Measurements from ENCODE around the gene CLMP. TPM values are rescaled to one million over a fixed set of nuclear protein-coding genes. Genes with fewer than 3 reads are reported as not detected.

Gene CLMP
- total and polyA plus RNA-seq, 4 donors: 5.2 to 22.9 (median 12.3) TPM

DNA sequence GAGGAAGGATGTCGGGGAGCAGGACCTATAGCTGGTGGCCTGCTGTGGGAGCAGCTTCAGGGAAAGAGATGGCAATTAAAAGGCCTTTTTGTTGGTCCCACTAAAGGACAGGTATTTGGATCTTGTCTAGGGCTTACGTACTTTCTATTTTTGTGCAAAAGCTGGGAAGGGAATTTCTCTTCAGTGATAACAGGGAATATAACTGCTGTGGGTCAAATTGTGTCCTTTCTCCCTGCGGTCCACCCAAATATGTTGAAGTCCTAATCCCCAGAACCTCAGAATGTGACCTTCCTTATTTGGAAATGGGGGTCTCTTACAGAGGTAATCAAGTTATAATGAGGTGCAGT lies 147.1 kb downstream of the CLMP start:
- DNase-seq (no peak), ATAC-seq (ENCODE audit: insufficient read depth, low FRiP score) (no peak)
- no peak overlapping the region for H3K4me3 ChIP-seq
- H3K4me1 ChIP-seq (ENCODE audit: control insufficient read depth in 5 of 5, insufficient read depth in 5 of 5, low read length in 5 of 5): no peaks in the 10 kb centered on the region
- no peak overlapping the region for H3K9ac ChIP-seq (ENCODE audit: insufficient read depth in 1 of 2, low read length in 2 of 2)
- H3K27me3 ChIP-seq (ENCODE audit: control insufficient read depth in 3 of 3, insufficient read depth in 3 of 3, low read length in 2 of 3): no peaks in the 10 kb centered on the region
- H3K9me3 ChIP-seq (ENCODE audit: control insufficient read depth in 4 of 4, insufficient read depth in 3 of 4, low read length in 3 of 4): no peaks in the 10 kb centered on the region
- no peak overlapping the region for H3K27ac ChIP-seq (ENCODE audit: low read depth in 1 of 2, low read length in 1 of 2)
- TF ChIP-seq, protein P1, sequence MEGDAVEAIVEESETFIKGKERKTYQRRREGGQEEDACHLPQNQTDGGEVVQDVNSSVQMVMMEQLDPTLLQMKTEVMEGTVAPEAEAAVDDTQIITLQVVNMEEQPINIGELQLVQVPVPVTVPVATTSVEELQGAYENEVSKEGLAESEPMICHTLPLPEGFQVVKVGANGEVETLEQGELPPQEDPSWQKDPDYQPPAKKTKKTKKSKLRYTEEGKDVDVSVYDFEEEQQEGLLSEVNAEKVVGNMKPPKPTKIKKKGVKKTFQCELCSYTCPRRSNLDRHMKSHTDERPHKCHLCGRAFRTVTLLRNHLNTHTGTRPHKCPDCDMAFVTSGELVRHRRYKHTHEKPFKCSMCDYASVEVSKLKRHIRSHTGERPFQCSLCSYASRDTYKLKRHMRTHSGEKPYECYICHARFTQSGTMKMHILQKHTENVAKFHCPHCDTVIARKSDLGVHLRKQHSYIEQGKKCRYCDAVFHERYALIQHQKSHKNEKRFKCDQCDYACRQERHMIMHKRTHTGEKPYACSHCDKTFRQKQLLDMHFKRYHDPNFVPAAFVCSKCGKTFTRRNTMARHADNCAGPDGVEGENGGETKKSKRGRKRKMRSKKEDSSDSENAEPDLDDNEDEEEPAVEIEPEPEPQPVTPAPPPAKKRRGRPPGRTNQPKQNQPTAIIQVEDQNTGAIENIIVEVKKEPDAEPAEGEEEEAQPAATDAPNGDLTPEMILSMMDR (IDR thresholded peaks at IDR 0.05; ENCODE audit: control extremely low read depth, extremely low read depth): no peak
- 94 to 98% methylated on average over 3 of the region's 3 CpGs for WGBS, 2 donors
- H3K36me3 ChIP-seq (ENCODE audit: control insufficient read depth in 4 of 4, insufficient read depth in 4 of 4, low read length in 4 of 4): peaks cover 0 to 2% (median 0%) of the 10 kb centered on the region in 4 donors

DNA sequence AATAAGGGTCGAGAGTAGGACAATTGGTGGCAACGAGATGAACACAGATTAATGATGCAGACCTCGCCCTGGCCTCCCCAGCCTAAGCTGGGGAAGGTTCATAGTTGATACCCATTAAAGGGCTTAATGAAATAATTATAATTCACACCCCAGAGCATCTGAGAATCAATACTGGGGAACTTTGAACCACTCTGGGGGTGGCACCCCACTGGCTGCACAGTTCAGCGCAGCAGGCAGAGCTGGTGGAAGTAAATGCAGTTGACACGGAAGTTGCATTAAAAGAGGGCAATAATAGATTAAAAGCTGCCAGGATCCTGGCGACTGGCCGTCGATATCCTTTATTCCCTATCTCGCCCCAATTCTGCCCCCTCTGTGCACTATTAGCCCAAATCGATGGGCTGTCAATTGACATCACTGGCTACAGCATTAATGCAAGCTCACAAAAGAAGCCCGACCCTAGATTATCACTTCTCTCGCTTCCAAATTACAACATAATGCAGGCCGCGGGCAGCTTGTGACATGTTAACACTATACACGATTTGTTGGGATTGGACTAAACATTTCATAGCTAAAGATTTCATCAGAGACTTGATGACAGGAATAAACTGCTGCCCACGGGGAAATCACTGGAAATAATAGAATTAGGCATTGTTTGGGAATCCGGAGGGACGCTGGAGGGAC lies 147.6 kb downstream of the CLMP start:
- peaks cover 0 to under 1% (median 0%) of the 10 kb centered on the region in 4 donors for H3K36me3 ChIP-seq (ENCODE audit: control insufficient read depth in 4 of 4, insufficient read depth in 4 of 4, low read length in 4 of 4)
- TF ChIP-seq, protein P1 (IDR thresholded peaks at IDR 0.05; ENCODE audit: control extremely low read depth, extremely low read depth): no peak
- 72 to 80% methylated on average over 18 of the region's 18 CpGs for whole genome bisulfite sequencing, 2 donors
- no peak overlapping the region for H3K4me3 ChIP-seq
- no peak overlapping the region for H3K27ac ChIP-seq (ENCODE audit: low read depth in 1 of 2, low read length in 1 of 2)
- no peaks in the 10 kb centered on the region for H3K4me1 ChIP-seq (ENCODE audit: control insufficient read depth in 5 of 5, insufficient read depth in 5 of 5, low read length in 5 of 5)
- H3K9ac ChIP-seq (ENCODE audit: insufficient read depth in 1 of 2, low read length in 2 of 2): no peak overlapping the region
- H3K9me3 ChIP-seq (ENCODE audit: control insufficient read depth in 4 of 4, insufficient read depth in 3 of 4, low read length in 3 of 4): no peaks in the 10 kb centered on the region
- no peaks in the 10 kb centered on the region for H3K27me3 ChIP-seq (ENCODE audit: control insufficient read depth in 3 of 3, insufficient read depth in 3 of 3, low read length in 2 of 3)
- no peak for DNase-seq
- ATAC-seq (ENCODE audit: insufficient read depth, low FRiP score): no peak

DNA sequence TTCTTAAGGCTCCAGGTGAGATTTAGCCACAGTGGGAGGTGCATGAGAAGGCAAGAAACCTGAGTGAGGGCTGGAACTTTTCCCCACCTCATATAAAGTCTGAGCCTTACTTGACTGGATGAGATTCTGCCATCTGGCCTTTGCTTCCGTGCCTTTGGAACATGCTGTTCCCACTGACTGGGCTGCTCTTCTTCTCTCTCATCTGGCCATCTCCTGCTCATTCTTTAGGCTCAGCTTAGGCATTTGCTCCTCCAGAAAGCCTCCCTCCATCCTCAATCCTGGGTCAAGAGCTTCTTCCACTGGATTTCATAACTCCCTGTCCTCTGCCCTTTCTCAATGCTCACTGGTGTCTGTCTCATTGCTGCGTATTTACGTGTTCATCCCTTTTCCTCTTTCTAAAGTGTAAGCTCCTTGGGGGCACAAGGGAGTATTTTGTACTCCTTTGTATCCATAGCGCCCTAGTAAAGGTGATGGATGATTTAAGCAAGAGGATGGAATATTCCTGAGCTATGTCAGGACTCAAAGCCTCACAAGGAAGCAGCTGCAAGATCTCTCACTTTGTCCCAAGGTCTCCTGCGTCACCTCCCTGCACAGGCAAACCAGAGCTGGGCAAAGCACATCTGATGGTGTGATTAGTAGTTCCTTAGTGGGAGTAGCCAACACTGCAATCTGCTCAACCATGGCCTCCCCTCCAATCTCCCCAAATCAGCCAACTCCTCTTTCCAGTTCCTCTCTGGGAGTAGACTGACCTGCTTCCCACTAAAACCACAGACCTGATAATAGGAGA lies 148.4 kb downstream of the CLMP start:
- Histone ChIP-seq H3K9ac (ENCODE audit: insufficient read depth in 1 of 2, low read length in 2 of 2) (no peak overlapping the region), H3K36me3 (ENCODE audit: control insufficient read depth in 4 of 4, insufficient read depth in 4 of 4, low read length in 4 of 4) (no peaks in the 10 kb centered on the region), H3K27ac (ENCODE audit: low read depth in 1 of 2, low read length in 1 of 2) (no peak overlapping the region), H3K9me3 (ENCODE audit: control insufficient read depth in 4 of 4, insufficient read depth in 3 of 4, low read length in 3 of 4) (no peaks in the 10 kb centered on the region), H3K27me3 (ENCODE audit: control insufficient read depth in 3 of 3, insufficient read depth in 3 of 3, low read length in 2 of 3) (no peaks in the 10 kb centered on the region), H3K4me3 (no peak overlapping the region), H3K4me1 (ENCODE audit: control insufficient read depth in 5 of 5, insufficient read depth in 5 of 5, low read length in 5 of 5) (no peaks in the 10 kb centered on the region)
- DNase-seq: no peak
- ATAC-seq (ENCODE audit: insufficient read depth, low FRiP score): no peak
- 79 to 87% methylated on average over 5 of the region's 5 CpGs for WGBS, 2 donors
- TF ChIP-seq, protein P1 (IDR thresholded peaks at IDR 0.05; ENCODE audit: control extremely low read depth, extremely low read depth): no peak
